ES-I3 (cell line): Measurements from ENCODE around the gene ENC1.

Source experiments
- H3K36me3 ChIP-seq: 2 replicates; pipeline ENCODE4 v1.6.1; 2013; ENCODE audit warnings: mild to moderate bottlenecking, low read length, control low read depth, moderate library complexity; ENCODE audit not compliant: insufficient read depth
- H3K4me1 ChIP-seq: 2 replicates; pipeline ENCODE4 v1.6.1; 2013; ENCODE audit warnings: mild to moderate bottlenecking, control low read depth, low read length; ENCODE audit not compliant: insufficient read depth
- H3K9ac ChIP-seq: 2 replicates; pipeline ENCODE4 v1.6.1; 2013; ENCODE audit warnings: low read depth, mild to moderate bottlenecking, low read length, moderate library complexity
- H3K9me3 ChIP-seq: 2 replicates; pipeline ENCODE4 v1.6.1; 2013; ENCODE audit warnings: mild to moderate bottlenecking, low read length, moderate library complexity; ENCODE audit not compliant: control insufficient read depth, insufficient read depth

The ENC1 gene

GRCh38 chr5:74631081-74631953 is 9.2 kb downstream of the ENC1 start:
- H3K36me3 ChIP-seq, result no peaks in the 10 kb centered on the region; the same call in 1 of the 2 replicates
- peaks cover 27% of the 10 kb centered on the region for H3K4me1 ChIP-seq
- H3K9me3 ChIP-seq, result no peaks in the 10 kb centered on the region
- H3K9ac ChIP-seq, result peak overlapping the region; percentile 5; the same call in 1 of the 2 replicates

GRCh38 chr5:74630453-74631066 is 10.0 kb downstream of the ENC1 start:
- H3K4me1 ChIP-seq, result peaks cover 30% of the 10 kb centered on the region
- no peak overlapping the region for H3K9ac ChIP-seq
- H3K9me3 ChIP-seq, result no peaks in the 10 kb centered on the region
- H3K36me3 ChIP-seq, result no peaks in the 10 kb centered on the region; the same call in 1 of the 2 replicates

GRCh38 chr5:74629326-74629725 is 11.2 kb downstream of the ENC1 start:
- no peaks in the 10 kb centered on the region for H3K9me3 ChIP-seq
- H3K9ac ChIP-seq, result no peak overlapping the region
- H3K4me1 ChIP-seq, result peaks cover 31% of the 10 kb centered on the region
- no peaks in the 10 kb centered on the region for H3K36me3 ChIP-seq

- H3K4me1 ChIP-seq, result peaks cover 31% of the 10 kb centered on the region
Observed at GRCh38 chr5:74628359-74628758, 12.2 kb downstream of the ENC1 start.

GRCh38 chr5:74627646-74628279 is 12.8 kb downstream of the ENC1 start:
- no peaks in the 10 kb centered on the region for H3K9me3 ChIP-seq
- H3K36me3 ChIP-seq, result no peaks in the 10 kb centered on the region
- peaks cover 36% of the 10 kb centered on the region for H3K4me1 ChIP-seq
- H3K9ac ChIP-seq, result no peak overlapping the region

More at GRCh38 chr5:74628359-74628758, 12.2 kb downstream of the ENC1 start:
- Histone ChIP-seq H3K9me3 (no peaks in the 10 kb centered on the region), H3K9ac (no peak overlapping the region), H3K36me3 (no peaks in the 10 kb centered on the region)

- Histone ChIP-seq H3K36me3 (no peaks in the 10 kb centered on the region), H3K9ac (no peak overlapping the region), H3K9me3 (no peaks in the 10 kb centered on the region), H3K4me1 (peaks cover 36% of the 10 kb centered on the region)
Observed at GRCh38 chr5:74626386-74627222, 13.9 kb downstream of the ENC1 start.

- Histone ChIP-seq H3K9ac (no peak overlapping the region), H3K9me3 (no peaks in the 10 kb centered on the region; the same call in 1 of the 2 replicates), H3K4me1 (peaks cover 31% of the 10 kb centered on the region), H3K36me3 (no peaks in the 10 kb centered on the region)
Observed at GRCh38 chr5:74625742-74626241, 14.7 kb downstream of the ENC1 start.

- no peaks in the 10 kb centered on the region for H3K36me3 ChIP-seq
- no peak overlapping the region for H3K9ac ChIP-seq
- H3K4me1 ChIP-seq, result peaks cover 25% of the 10 kb centered on the region
- no peaks in the 10 kb centered on the region; the same call in 1 of the 2 replicates for H3K9me3 ChIP-seq
Observed at GRCh38 chr5:74624931-74625505, 15.5 kb downstream of the ENC1 start.

GRCh38 chr5:74624501-74624900 is 16.0 kb downstream of the ENC1 start:
- Histone ChIP-seq H3K4me1 (peaks cover 25% of the 10 kb centered on the region), H3K9ac (no peak overlapping the region), H3K36me3 (no peaks in the 10 kb centered on the region), H3K9me3 (no peaks in the 10 kb centered on the region; the same call in 1 of the 2 replicates)

- Histone ChIP-seq H3K36me3 (no peaks in the 10 kb centered on the region), H3K4me1 (peaks cover 22% of the 10 kb centered on the region), H3K9me3 (no peaks in the 10 kb centered on the region; the same call in 1 of the 2 replicates), H3K9ac (no peak overlapping the region)
Observed at GRCh38 chr5:74623748-74624408, 16.6 kb downstream of the ENC1 start.

GRCh38 chr5:74623006-74623611 is 17.4 kb downstream of the ENC1 start:
- H3K36me3 ChIP-seq, result no peaks in the 10 kb centered on the region
- H3K9ac ChIP-seq, result no peak overlapping the region
- no peaks in the 10 kb centered on the region; the same call in 1 of the 2 replicates for H3K9me3 ChIP-seq
- peaks cover 18% of the 10 kb centered on the region for H3K4me1 ChIP-seq

- Histone ChIP-seq H3K9me3 (no peaks in the 10 kb centered on the region; the same call in 1 of the 2 replicates), H3K9ac (no peak overlapping the region), H3K4me1 (peaks cover 25% of the 10 kb centered on the region), H3K36me3 (no peaks in the 10 kb centered on the region)
Observed at GRCh38 chr5:74622122-74622521, 18.4 kb downstream of the ENC1 start.

- H3K9ac ChIP-seq, result no peak overlapping the region
- H3K9me3 ChIP-seq, result no peaks in the 10 kb centered on the region; the same call in 1 of the 2 replicates
- H3K36me3 ChIP-seq, result no peaks in the 10 kb centered on the region
- peaks cover 25% of the 10 kb centered on the region for H3K4me1 ChIP-seq
Observed at GRCh38 chr5:74621492-74621891, 19.0 kb downstream of the ENC1 start.
